ENCODE data around the gene CINP.

CINP gene

DNA sequence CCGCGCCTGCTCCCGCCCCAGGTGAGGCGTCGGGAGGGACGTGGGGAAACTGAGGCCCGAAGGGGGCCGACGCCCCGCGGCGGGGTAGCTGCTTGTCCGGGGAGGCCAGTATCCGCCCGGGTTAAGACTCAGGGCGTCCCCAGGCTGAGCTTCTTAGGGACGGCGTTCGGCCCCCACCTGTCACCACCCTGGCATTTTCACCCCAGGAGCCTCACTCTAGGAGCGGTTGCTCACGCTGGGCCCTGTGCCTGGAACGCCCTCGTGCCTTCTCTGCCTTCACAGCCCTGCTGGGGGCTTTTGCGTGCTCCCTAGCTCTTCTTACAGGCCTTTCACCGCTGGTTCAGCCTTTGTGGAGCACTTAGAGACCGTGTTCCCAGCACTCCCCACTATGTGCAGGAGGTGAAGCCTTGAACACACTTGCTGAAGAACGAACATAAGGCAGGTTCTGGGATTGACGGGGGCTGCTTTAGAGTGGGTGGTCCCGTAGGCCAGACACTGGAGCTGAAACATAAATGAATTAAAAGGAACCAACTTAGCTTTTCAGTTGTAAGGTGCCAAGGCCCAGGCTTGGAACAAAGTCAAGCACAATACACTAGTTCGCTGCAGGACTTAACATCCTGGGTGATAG, 42.5 kb downstream of the CINP start:
- no peak for DNase-seq (ENCODE audit: low read depth)
- TF ChIP-seq, protein P1, sequence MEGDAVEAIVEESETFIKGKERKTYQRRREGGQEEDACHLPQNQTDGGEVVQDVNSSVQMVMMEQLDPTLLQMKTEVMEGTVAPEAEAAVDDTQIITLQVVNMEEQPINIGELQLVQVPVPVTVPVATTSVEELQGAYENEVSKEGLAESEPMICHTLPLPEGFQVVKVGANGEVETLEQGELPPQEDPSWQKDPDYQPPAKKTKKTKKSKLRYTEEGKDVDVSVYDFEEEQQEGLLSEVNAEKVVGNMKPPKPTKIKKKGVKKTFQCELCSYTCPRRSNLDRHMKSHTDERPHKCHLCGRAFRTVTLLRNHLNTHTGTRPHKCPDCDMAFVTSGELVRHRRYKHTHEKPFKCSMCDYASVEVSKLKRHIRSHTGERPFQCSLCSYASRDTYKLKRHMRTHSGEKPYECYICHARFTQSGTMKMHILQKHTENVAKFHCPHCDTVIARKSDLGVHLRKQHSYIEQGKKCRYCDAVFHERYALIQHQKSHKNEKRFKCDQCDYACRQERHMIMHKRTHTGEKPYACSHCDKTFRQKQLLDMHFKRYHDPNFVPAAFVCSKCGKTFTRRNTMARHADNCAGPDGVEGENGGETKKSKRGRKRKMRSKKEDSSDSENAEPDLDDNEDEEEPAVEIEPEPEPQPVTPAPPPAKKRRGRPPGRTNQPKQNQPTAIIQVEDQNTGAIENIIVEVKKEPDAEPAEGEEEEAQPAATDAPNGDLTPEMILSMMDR (IDR thresholded peaks at IDR 0.05; ENCODE audit: low read depth, low read length, missing control alignments) = no peak
- H3K4me3 ChIP-seq (ENCODE audit: low read depth, low read length) = peak overlapping the region; percentile 79
- in situ Hi-C loops (cut with HindIII; ENCODE audit: low sequenced_read_pairs) = loop anchor here (25.0 kb wide), 1 partner anchor 233 kb away; the partner anchor contains the start of gene HSP90AA1

DNA sequence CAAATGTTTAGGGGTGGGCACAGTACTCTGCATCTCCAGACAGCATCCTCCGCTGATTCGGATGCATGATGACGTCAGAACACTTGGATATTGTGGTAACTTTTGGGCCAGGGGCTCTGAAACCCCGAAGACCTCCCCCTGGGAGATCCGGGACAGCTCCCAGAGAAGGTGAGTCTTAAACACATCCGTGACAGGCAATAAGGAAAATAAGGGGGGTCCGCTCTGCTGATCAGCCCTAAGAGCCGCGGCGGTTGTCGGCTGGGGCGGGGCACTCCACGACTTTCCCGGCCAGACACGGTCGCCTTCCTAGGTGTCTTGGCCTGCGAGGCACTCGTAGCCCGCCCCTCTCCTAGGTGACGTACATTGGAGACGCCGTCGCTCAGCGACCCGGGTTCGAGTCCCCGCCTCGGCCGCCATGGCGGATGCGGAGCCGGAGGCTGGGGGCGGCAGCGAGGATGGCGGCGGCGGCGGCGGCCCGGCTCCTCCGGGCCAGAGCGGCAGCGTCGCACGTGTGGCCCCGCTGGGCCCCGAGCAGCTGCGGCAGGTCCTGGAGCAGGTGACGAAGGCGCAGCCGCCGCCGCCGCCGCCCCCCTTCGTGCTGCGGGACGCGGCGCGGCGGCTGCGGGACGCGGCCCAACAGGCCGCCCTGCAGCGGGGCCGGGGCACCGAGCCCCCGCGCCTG, 43.2 kb downstream of the CINP start, which contains the start of gene ZNF839:
TSS of gene ZNF839 (plus strand) at position 396 of the 682 bp plus-strand sequence. CDS start at position 416, 20 bp downstream.
- TF ChIP-seq, protein P1 (IDR thresholded peaks at IDR 0.05; ENCODE audit: low read depth, low read length, missing control alignments) = no peak
- peak; percentile 61 for DNase-seq (ENCODE audit: low read depth)
- H3K4me3 ChIP-seq (ENCODE audit: low read depth, low read length) = peak within 1 kb of the TSS; percentile 79
- in situ Hi-C loops (cut with HindIII; ENCODE audit: low sequenced_read_pairs) = loop anchor here (25.0 kb wide), 1 partner anchor 232 kb away; the partner anchor contains the start of gene HSP90AA1

DNA sequence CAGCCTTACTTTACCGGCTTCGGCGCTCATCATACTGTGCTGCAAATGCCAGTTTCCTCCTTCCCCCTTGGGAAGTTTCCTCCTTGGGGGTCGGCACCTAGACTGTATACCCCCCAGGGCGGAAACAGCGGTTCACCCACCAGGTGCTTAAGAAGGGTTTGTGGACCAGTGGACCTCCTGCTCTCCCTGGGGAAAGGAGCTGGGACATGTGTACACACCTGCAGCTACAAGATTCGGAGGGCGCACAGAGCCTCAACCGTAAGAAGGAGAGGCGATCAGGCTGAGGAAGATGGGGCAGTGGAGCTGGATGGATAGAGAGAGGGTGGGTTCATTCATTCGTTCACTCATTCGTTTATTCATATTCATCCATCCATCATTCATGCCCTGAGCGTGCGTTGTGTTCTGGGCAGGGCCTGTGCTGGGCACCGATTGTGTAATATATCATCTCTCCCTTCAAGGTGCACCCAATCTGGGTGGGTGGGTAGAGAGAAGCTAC, 43.9 kb downstream of the CINP start:
- TF ChIP-seq, protein P1 (IDR thresholded peaks at IDR 0.05; ENCODE audit: low read depth, low read length, missing control alignments) = no peak
- no peak for DNase-seq (ENCODE audit: low read depth)
- peak overlapping the region; percentile 79 for H3K4me3 ChIP-seq (ENCODE audit: low read depth, low read length)
- in situ Hi-C loops (cut with HindIII; ENCODE audit: low sequenced_read_pairs) = loop anchor here (25.0 kb wide), 1 partner anchor 232 kb away; the partner anchor contains the start of gene HSP90AA1

DNA sequence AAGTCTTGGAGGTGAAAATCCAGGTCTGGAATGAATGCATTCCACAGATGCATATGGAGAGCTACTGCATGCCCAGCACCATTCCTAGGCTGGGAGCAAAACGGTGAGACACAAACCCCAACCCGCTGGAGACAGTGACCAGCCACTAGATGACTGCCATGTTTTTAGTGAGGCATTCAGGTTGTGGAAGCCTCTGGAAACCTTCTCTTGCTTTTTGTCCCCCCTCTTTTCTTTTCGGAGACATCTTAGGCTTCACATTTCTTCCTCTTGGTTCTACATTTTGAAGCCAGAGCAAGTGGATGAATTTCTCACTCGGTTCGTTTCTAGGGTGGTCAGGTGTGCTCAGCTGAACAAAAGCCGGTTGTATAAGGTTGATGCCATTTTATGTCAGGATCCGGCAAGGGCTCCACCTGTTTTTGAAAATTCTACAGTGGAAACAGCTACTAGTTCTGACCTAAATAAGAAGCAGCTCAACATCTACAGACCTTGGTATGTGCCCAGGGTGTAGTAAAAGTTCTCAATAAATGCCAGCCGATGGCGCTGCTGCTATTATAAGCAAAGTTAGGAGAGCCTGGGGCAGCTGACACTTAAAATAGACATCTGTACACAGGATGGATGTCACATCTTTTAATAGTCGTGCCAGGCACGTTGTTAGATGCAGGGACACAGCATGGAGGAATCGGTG, 45.0 kb downstream of the CINP start:
- TF ChIP-seq, protein P1 (IDR thresholded peaks at IDR 0.05; ENCODE audit: low read depth, low read length, missing control alignments) = no peak
- in situ Hi-C loops (cut with HindIII; ENCODE audit: low sequenced_read_pairs) = loop anchor here (25.0 kb wide), 1 partner anchor 230 kb away; the partner anchor contains the start of gene HSP90AA1
- no peak for DNase-seq (ENCODE audit: low read depth)
- H3K4me3 ChIP-seq (ENCODE audit: low read depth, low read length) = peak overlapping the region; percentile 50

DNA sequence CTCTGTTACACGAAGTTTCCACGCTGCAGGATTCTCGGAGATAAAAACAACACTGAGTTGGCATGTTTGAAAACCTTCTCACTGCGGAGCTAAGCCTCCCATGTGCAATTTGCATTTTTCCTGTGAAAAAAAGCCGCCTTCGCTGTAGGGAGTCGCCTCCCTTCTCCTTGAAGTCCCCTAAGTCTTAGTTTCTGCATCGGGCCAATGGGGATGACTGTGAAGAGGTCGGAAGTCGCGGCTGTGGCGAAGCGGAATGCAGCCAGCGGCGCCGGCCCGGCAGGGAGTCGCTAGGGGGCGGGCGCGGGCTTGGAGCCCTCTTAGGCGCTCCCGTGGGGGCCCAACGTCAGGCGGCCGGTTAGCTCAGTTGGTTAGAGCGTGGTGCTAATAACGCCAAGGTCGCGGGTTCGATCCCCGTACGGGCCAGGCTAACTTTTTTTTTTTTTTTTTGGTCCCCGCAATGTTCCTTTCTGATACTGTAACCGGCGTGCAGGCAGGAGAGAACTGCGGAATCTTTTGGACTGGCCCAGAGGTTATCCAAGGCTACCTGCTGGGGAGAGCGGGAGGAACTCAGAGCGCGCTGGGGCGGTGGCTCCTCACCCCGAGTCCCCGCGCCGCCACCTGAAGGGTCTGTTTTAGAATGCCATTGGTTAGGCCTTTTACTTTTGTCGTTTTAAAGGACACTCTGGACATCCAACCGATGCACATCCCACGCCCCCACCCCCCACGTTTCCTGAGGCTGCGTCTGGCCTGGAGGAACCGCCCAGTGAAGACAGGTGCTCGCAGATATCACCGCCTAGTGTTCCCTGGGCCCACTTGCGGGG, 45.7 kb downstream of the CINP start:
- in situ Hi-C loops (cut with HindIII; ENCODE audit: low sequenced_read_pairs) = loop anchor here (25.0 kb wide), 1 partner anchor 230 kb away; the partner anchor contains the start of gene HSP90AA1
- TF ChIP-seq, protein P1 (IDR thresholded peaks at IDR 0.05; ENCODE audit: low read depth, low read length, missing control alignments) = peak; percentile 40
- DNase-seq (ENCODE audit: low read depth) = peak; percentile 90
- H3K4me3 ChIP-seq (ENCODE audit: low read depth, low read length) = peak overlapping the region; percentile 50

All from astrocyte of the cerebellum (primary cell).